HEK293 (cell line): ENCODE measurements around the gene TM4SF1.
"Not testable (repeated sequence)": the region's sequence is repeated elsewhere in the genome, so short reads cannot be mapped to it uniquely, and the experiment has no call there.

Experiments used
- CTCF ChIA-PET: fragments of 350-600 bp; formaldehyde crosslinking; extraction: SDS; loops from one replicate; lab custom pipeline; 2021; ENCODE audit warnings: antibody characterized with exemption; lab: Yijun Ruan, JAX
- POLR2A ChIA-PET: fragments of 300-600 bp; formaldehyde crosslinking; extraction: SDS; loops from one replicate; lab custom pipeline; 2020; ENCODE audit warnings: antibody characterized with exemption, inconsistent platforms; lab: Yijun Ruan, JAX
- H3K27ac ChIP-seq: fragments of 200-500 bp; sonication (Bioruptor generic); 2 replicates; pipeline ENCODE4 v1.5.1; 2014; ENCODE audit warnings: low read depth, low read length, control low read depth, inconsistent platforms; ENCODE audit errors: extremely low read depth
- H3K36me3 ChIP-seq, 2 experiments: fragments of 200-500 bp in 1 of 2; sonication (Bioruptor generic) in 1 of 2; 1 replicate in 1 of 2; 2 replicates in 1 of 2; pipeline ENCODE4 v1.5.1; 2014 to 2017; ENCODE audit warnings: inconsistent platforms in 2 of 2, low read length in 2 of 2; ENCODE audit not compliant: control insufficient read depth in 2 of 2, insufficient read depth in 1 of 2
- H3K4me1 ChIP-seq: fragments of 200-500 bp; sonication (Bioruptor generic); 2 replicates; pipeline ENCODE4 v1.5.1; 2014; ENCODE audit warnings: mild to moderate bottlenecking, low read length, inconsistent platforms; ENCODE audit not compliant: control insufficient read depth, insufficient read depth
- H3K4me3 ChIP-seq: 2 replicates; pipeline ENCODE4 v1.5.1; 2011; ENCODE audit warnings: low read depth, mild to moderate bottlenecking, control low read depth, low read length, moderate library complexity
- H3K9me3 ChIP-seq: fragments of 200-500 bp; sonication (Bioruptor generic); 2 replicates; pipeline ENCODE4 v1.5.1; 2014; ENCODE audit warnings: low read depth, low read length, inconsistent platforms; ENCODE audit not compliant: control insufficient read depth, insufficient read depth
- ATF2 ChIP-seq: fragments of 450-650 bp; formaldehyde crosslinking; IDR thresholded peaks from 2 replicates; pipeline ENCODE4 v1.5.1; 2016; ENCODE audit warnings: missing biosample characterization, missing genetic modification characterization, low read depth
- HOXD13 ChIP-seq: sonication (generic); formaldehyde crosslinking; IDR thresholded peaks from 2 replicates; pipeline ENCODE4 v1.8.0; 2022; ENCODE audit warnings: missing genetic modification reagents, borderline replicate concordance
- KLF17 ChIP-seq: fragments of 450-650 bp; formaldehyde crosslinking; IDR thresholded peaks from 2 replicates; pipeline ENCODE4 v1.5.1; 2016; ENCODE audit warnings: missing biosample characterization, missing genetic modification characterization
- KLF9 ChIP-seq: fragments of 450-650 bp; formaldehyde crosslinking; IDR thresholded peaks from 2 replicates; pipeline ENCODE4 v1.5.1; 2016; ENCODE audit warnings: missing biosample characterization, missing genetic modification characterization, low read depth
- MEIS1 ChIP-seq: sonication (generic); formaldehyde crosslinking; IDR thresholded peaks from 2 replicates; pipeline ENCODE4 v1.8.1; 2022; ENCODE audit warnings: missing genetic modification reagents, mild to moderate bottlenecking, borderline replicate concordance
- PRDM10 ChIP-seq: fragments of 450-650 bp; formaldehyde crosslinking; IDR thresholded peaks from 2 replicates; pipeline ENCODE4 v1.5.1; 2016; ENCODE audit warnings: missing biosample characterization, missing genetic modification characterization
- SCRT1 ChIP-seq: fragments of 450-650 bp; formaldehyde crosslinking; IDR thresholded peaks from 2 replicates; pipeline ENCODE4 v1.5.1; 2016; ENCODE audit warnings: missing biosample characterization, missing genetic modification characterization, borderline replicate concordance
- WT1 ChIP-seq: fragments of 450-650 bp; formaldehyde crosslinking; IDR thresholded peaks from 2 replicates; pipeline ENCODE4 v1.5.1; 2016; ENCODE audit warnings: missing biosample characterization, missing genetic modification characterization
- ZBTB48 ChIP-seq: fragments of 450-650 bp; formaldehyde crosslinking; IDR thresholded peaks from 2 replicates; pipeline ENCODE4 v1.5.1; 2016; ENCODE audit warnings: missing biosample characterization, missing genetic modification characterization
- ZEB2 ChIP-seq: fragments of 450-650 bp; formaldehyde crosslinking; IDR thresholded peaks from 2 replicates; pipeline ENCODE4 v1.5.1; 2016; ENCODE audit warnings: missing biosample characterization, missing genetic modification characterization
- ZIC2 ChIP-seq: fragments of 450-650 bp; formaldehyde crosslinking; IDR thresholded peaks from 2 replicates; pipeline ENCODE4 v1.5.1; 2016; ENCODE audit warnings: missing biosample characterization, missing genetic modification characterization
- ZNF146 ChIP-seq: fragments of 450-650 bp; formaldehyde crosslinking; IDR thresholded peaks from 2 replicates; pipeline ENCODE4 v1.5.1; 2016; ENCODE audit warnings: missing biosample characterization, missing genetic modification characterization
- ZNF174 ChIP-seq: fragments of 450-650 bp; formaldehyde crosslinking; IDR thresholded peaks from 2 replicates; pipeline ENCODE4 v1.5.0; 2017; ENCODE audit warnings: missing biosample characterization, mild to moderate bottlenecking, missing genetic modification characterization
- ZNF202 ChIP-seq: fragments of 450-650 bp; formaldehyde crosslinking; IDR thresholded peaks from 2 replicates; pipeline ENCODE4 v1.5.1; 2016; ENCODE audit warnings: missing biosample characterization, missing genetic modification characterization, borderline replicate concordance
- ZNF48 ChIP-seq: fragments of 450-650 bp; formaldehyde crosslinking; IDR thresholded peaks from 2 replicates; pipeline ENCODE4 v1.5.1; 2016; ENCODE audit warnings: missing biosample characterization, missing genetic modification characterization
- ZNF549 ChIP-seq: fragments of 450-650 bp; IDR thresholded peaks from 2 replicates; pipeline ENCODE4 v1.5.1; 2018; ENCODE audit warnings: missing biosample characterization, missing genetic modification characterization, mild to moderate bottlenecking, inconsistent platforms, moderate library complexity
- ZNF555 ChIP-seq: fragments of 450-650 bp; formaldehyde crosslinking; conservative IDR thresholded peaks from 2 replicates; pipeline ENCODE4 v1.5.1; 2017; ENCODE audit warnings: missing biosample characterization, mild to moderate bottlenecking, missing genetic modification characterization, inconsistent platforms
- ZNF580 ChIP-seq: fragments of 450-650 bp; formaldehyde crosslinking; IDR thresholded peaks from 2 replicates; pipeline ENCODE4 v1.5.1; 2016; ENCODE audit warnings: missing biosample characterization, missing genetic modification characterization
- ZNF626 ChIP-seq: fragments of 450-650 bp; sonication (Bioruptor Pico); formaldehyde crosslinking; IDR thresholded peaks from 2 replicates; pipeline ENCODE4 v1.5.1; 2018; ENCODE audit warnings: missing biosample characterization, missing genetic modification characterization, inconsistent platforms
- ZNF660 ChIP-seq: fragments of 450-650 bp; IDR thresholded peaks from 2 replicates; pipeline ENCODE4 v1.5.1; 2018; ENCODE audit warnings: missing biosample characterization, mild to moderate bottlenecking, missing genetic modification characterization
- ZNF692 ChIP-seq: fragments of 450-650 bp; formaldehyde crosslinking; IDR thresholded peaks from 2 replicates; pipeline ENCODE4 v1.5.1; 2016; ENCODE audit warnings: missing biosample characterization, missing genetic modification characterization
- ZNF776 ChIP-seq: fragments of 450-650 bp; formaldehyde crosslinking; IDR thresholded peaks from 2 replicates; pipeline ENCODE4 v1.5.0; 2017; ENCODE audit warnings: missing biosample characterization, missing genetic modification characterization, borderline replicate concordance
- ZNF830 ChIP-seq: fragments of 450-650 bp; IDR thresholded peaks from 2 replicates; pipeline ENCODE4 v1.5.0; 2018; ENCODE audit warnings: missing biosample characterization, missing genetic modification characterization, low read depth, mild to moderate bottlenecking, moderate library complexity
- ZSCAN30 ChIP-seq: fragments of 450-650 bp; IDR thresholded peaks from 2 replicates; pipeline ENCODE4 v1.5.1; 2018; ENCODE audit warnings: missing biosample characterization, mild to moderate bottlenecking, missing genetic modification characterization, moderate library complexity
- ZSCAN4 ChIP-seq: fragments of 450-650 bp; formaldehyde crosslinking; IDR thresholded peaks from 2 replicates; pipeline ENCODE4 v1.5.1; 2017; ENCODE audit warnings: missing biosample characterization, missing genetic modification characterization
- ZXDB ChIP-seq: fragments of 450-650 bp; formaldehyde crosslinking; IDR thresholded peaks from 2 replicates; pipeline ENCODE4 v1.5.1; 2016; ENCODE audit warnings: missing biosample characterization, missing genetic modification characterization

TM4SF1 gene

GRCh38 chr3:149339931-149340309, 37.5 kb downstream of the TM4SF1 start (continued):
- TF ChIP-seq KLF9 (no peak), HOXD13 (CRISPR knock-in tag) (no peak), ZNF660 (tag by site-specific recombination) (no peak), ZNF202 (tag by site-specific recombination) (no peak), ZNF48 (tag by site-specific recombination) (no peak), PRDM10 (tag by site-specific recombination) (0 out of 2 replicates have a peak, but pooled peaks have one; percentile 20), ZIC2 (tag by site-specific recombination) (peak; percentile 37; the same call in 1 of the 2 replicates), ZNF174 (no peak), SCRT1 (tag by site-specific recombination) (no peak), ZNF626 (no peak), ATF2 (tag by site-specific recombination) (no peak), MEIS1 (CRISPR knock-in tag) (no peak), ZNF555 (tag by site-specific recombination) (no peak), ZEB2 (tag by site-specific recombination) (no peak)
- TF ChIP-seq, all 188 proteins: peak for 4

GRCh38 chr3:149337486-149337885, 40.0 kb downstream of the TM4SF1 start:
- peak; percentile 53; the same call in 1 of the 2 replicates for TF ChIP-seq ZNF580 (tag by site-specific recombination)
- TF ChIP-seq ZNF146 (tag by site-specific recombination), result peak; percentile 78
- H3K36me3 ChIP-seq, POLR2A ChIA-PET, H3K4me1 ChIP-seq, H3K27ac ChIP-seq, H3K9me3 ChIP-seq, H3K4me3 ChIP-seq, CTCF ChIA-PET: not testable (repeated sequence)

- H3K9me3 ChIP-seq, result no peaks in the 10 kb centered on the region
- POLR2A ChIA-PET, result no interaction called here
- H3K4me3 ChIP-seq, result no peak overlapping the region
- no peak overlapping the region for H3K27ac ChIP-seq
- H3K4me1 ChIP-seq, result no peaks in the 10 kb centered on the region
- CTCF ChIA-PET, result interaction anchor here (0.8 to 1.1 kb wide), 2 partner anchors 62 to 117 kb away, joined by 3 read pairs; no protein-coding TSS in a partner anchor
- no peaks in the 10 kb centered on the region for H3K36me3 ChIP-seq
- TF ChIP-seq ZNF549 (tag by site-specific recombination), result no peak
- TF ChIP-seq ZNF776 (tag by site-specific recombination), result no peak
- no peak for TF ChIP-seq ZNF830 (tag by site-specific recombination)
- no peak for TF ChIP-seq KLF17 (tag by site-specific recombination)
- no peak for TF ChIP-seq WT1 (tag by site-specific recombination)
- no peak for TF ChIP-seq ZXDB (tag by site-specific recombination)
- no peak for TF ChIP-seq ZBTB48 (tag by site-specific recombination)
- no peak for TF ChIP-seq ZSCAN30 (tag by site-specific recombination)
- no peak for TF ChIP-seq ZNF692 (tag by site-specific recombination)
- no peak for TF ChIP-seq ZSCAN4 (tag by site-specific recombination)
These were observed 40.5 kb downstream of the TM4SF1 start for GRCh38 chr3:149336925-149337324.
